HG03095 (cell line): ENCODE data around the gene RBM47.
"Not testable (repeated sequence)": the region's sequence is repeated elsewhere in the genome, so short reads cannot be mapped to it uniquely, and the experiment has no call there.

Experiments
- ATAC-seq: cut with Tn5 transposase; IDR thresholded peaks from one replicate; pipeline ENCODE4 v1.9.1; 2021; ENCODE audit warnings: moderate library complexity; ENCODE audit not compliant: unreplicated experiment

The RBM47 gene

GRCh38 chr4:40418430-40419230 is 211.0 kb downstream of the RBM47 start:
- ATAC-seq, result no peak

- no peak for ATAC-seq
Measured at GRCh38 chr4:40417941-40418340, 211.7 kb downstream of the RBM47 start.

GRCh38 chr4:40414673-40415072 is 215.0 kb downstream of the RBM47 start:
- no peak for ATAC-seq

GRCh38 chr4:40412866-40413795 is 216.5 kb downstream of the RBM47 start:
- no peak for ATAC-seq

GRCh38 chr4:40412388-40412787 is 217.3 kb downstream of the RBM47 start:
- no peak for ATAC-seq

GRCh38 chr4:40409835-40410234 is 219.8 kb downstream of the RBM47 start:
- no peak for ATAC-seq

GRCh38 chr4:40407468-40407867 is 222.2 kb downstream of the RBM47 start:
- not testable (repeated sequence) for ATAC-seq

GRCh38 chr4:40406340-40406739 is 223.3 kb downstream of the RBM47 start:
- no peak for ATAC-seq

GRCh38 chr4:40405193-40405592 is 224.5 kb downstream of the RBM47 start:
- no peak for ATAC-seq

GRCh38 chr4:40403081-40403480 is 226.6 kb downstream of the RBM47 start:
- no peak for ATAC-seq

GRCh38 chr4:40402556-40402955 is 227.1 kb downstream of the RBM47 start:
- no peak for ATAC-seq

GRCh38 chr4:40401631-40402030 is 228.0 kb downstream of the RBM47 start:
- ATAC-seq, result no peak

- ATAC-seq, result no peak
Measured at GRCh38 chr4:40401096-40401495, 228.6 kb downstream of the RBM47 start.

GRCh38 chr4:40399578-40399977 is 230.1 kb downstream of the RBM47 start:
- ATAC-seq, result no peak

GRCh38 chr4:40395908-40396793 is 233.5 kb downstream of the RBM47 start:
- no peak for ATAC-seq

GRCh38 chr4:40395166-40395900 is 234.3 kb downstream of the RBM47 start:
- ATAC-seq, result no peak

- ATAC-seq, result no peak
Measured at GRCh38 chr4:40394236-40394635, 235.4 kb downstream of the RBM47 start.

- ATAC-seq, result not testable (repeated sequence)
Measured at GRCh38 chr4:40392241-40392640, 237.4 kb downstream of the RBM47 start.

GRCh38 chr4:40389986-40390385 is 239.7 kb downstream of the RBM47 start:
- ATAC-seq, result no peak

- ATAC-seq, result no peak
Measured at GRCh38 chr4:40388239-40388638, 241.4 kb downstream of the RBM47 start.
